Karpas-422 (cell line): Measurements from ENCODE around the gene MRPL54. TPM values are rescaled to one million over a fixed set of nuclear protein-coding genes. Genes with fewer than 3 reads are reported as not detected.

Source experiments
- DNase-seq: peaks from one replicate; pipeline ENCODE4 v3.0.0-alpha.2; 2015
- H2AFZ ChIP-seq: fragments of 200-600 bp; sonication (generic); 2 replicates; pipeline ENCODE4 v1.6.1; 2014; ENCODE audit warnings: antibody characterized with exemption, low read length, mixed read lengths
- H3K27ac ChIP-seq: fragments of 200-600 bp; sonication (generic); 2 replicates; pipeline ENCODE4 v1.5.1; 2014; ENCODE audit warnings: mild to moderate bottlenecking, low read length, moderate library complexity
- H3K27me3 ChIP-seq: fragments of 200-600 bp; sonication (generic); 2 replicates; pipeline ENCODE4 v1.6.1; 2014; ENCODE audit warnings: low read length, mixed read lengths
- H3K36me3 ChIP-seq: fragments of 200-600 bp; sonication (generic); 2 replicates; pipeline ENCODE4 v1.6.1; 2014; ENCODE audit warnings: low read length, mixed read lengths; ENCODE audit not compliant: insufficient read depth
- H3K4me1 ChIP-seq: fragments of 200-600 bp; sonication (generic); 2 replicates; pipeline ENCODE4 v1.6.1; 2014; ENCODE audit warnings: mild to moderate bottlenecking, low read length, mixed read lengths
- H3K4me2 ChIP-seq: fragments of 200-600 bp; sonication (generic); 2 replicates; pipeline ENCODE4 v1.6.1; 2014; ENCODE audit warnings: low read length, low read depth, mild to moderate bottlenecking; ENCODE audit not compliant: poor library complexity, severe bottlenecking
- H3K4me3 ChIP-seq: fragments of 200-600 bp; sonication (generic); 2 replicates; pipeline ENCODE4 v1.5.1; 2014; ENCODE audit warnings: mild to moderate bottlenecking, antibody characterized with exemption, low read length, mixed read lengths
- H3K79me2 ChIP-seq: fragments of 200-600 bp; sonication (generic); 2 replicates; pipeline ENCODE4 v1.6.1; 2014; ENCODE audit warnings: mild to moderate bottlenecking, low read length, mixed read lengths
- H3K9ac ChIP-seq: fragments of 200-600 bp; sonication (generic); 2 replicates; pipeline ENCODE4 v1.6.0; 2014; ENCODE audit warnings: low read length
- H3K9me2 ChIP-seq: fragments of 200-600 bp; sonication (generic), shearing (Covaris generic); replicated peaks from 2 replicates; pipeline ENCODE4 v1.6.0; 2014; ENCODE audit warnings: mild to moderate bottlenecking, low read length, moderate library complexity; ENCODE audit not compliant: insufficient read depth
- H3K9me3 ChIP-seq: fragments of 300-700, 200-600 bp; sonication (generic); 2 replicates; pipeline ENCODE4 v1.6.1; 2014; ENCODE audit warnings: low read length, mixed read lengths
- H4K20me1 ChIP-seq: fragments of 200-600 bp; sonication (generic); 2 replicates; pipeline ENCODE4 v1.6.1; 2014; ENCODE audit warnings: mild to moderate bottlenecking, antibody characterized with exemption, low read length, low read depth; ENCODE audit not compliant: insufficient read depth
- total RNA-seq: library from RNA; depleted of rRNA; stranded (reverse); fragments of >200 nt; shearing (Covaris generic); gene quantifications from 2 replicates; pipeline ENCODE4 v1.2.3, GENCODE V29; 2014; ENCODE audit warnings: low replicate concordance

Gene MRPL54
- total RNA-seq, 1 experiment from 2014 or later, result 44.2 TPM

DNA sequence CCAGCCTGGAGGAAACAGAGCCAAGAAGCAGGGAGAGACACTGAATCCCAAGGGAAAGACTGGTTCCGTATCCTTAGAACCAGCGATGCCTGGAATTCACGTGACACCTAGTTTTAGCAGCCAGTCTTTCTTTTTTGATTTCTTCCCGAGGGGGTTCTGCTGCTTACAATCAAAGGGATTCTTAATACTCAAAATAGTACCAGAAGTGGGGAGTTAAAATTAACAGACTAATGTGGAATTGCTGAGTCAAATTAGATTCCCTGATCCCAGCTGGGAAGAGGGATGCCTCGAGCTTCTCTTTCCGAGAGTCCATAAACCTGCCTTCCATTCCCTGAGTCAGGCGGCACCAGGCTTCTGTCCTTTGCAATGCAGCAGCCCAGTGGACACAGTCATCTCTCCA lies 28.5 kb downstream of the MRPL54 start:
- Histone ChIP-seq H3K9ac (no peak overlapping the region), H3K27ac (no peak overlapping the region), H3K4me1 (no peaks in the 10 kb centered on the region)

DNA sequence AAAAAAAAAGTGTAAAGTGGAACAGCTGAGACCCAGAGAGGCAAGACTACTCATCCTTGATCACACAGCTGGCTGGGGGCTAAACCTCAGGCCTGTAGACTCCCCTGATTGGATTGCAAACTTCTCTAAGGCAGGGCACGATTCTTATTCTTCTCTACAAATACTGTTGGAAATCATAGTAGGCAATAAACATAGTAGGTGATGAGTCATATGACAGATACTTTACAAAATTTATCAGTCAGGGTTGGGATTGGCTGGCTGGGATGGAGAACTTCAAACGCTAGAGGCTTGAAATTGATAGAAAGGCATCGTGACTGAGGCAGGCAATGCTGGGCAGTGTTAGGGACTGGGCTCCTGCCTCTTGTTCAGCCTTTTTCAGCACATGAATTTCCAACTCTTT lies 29.6 kb downstream of the MRPL54 start:
- H2AFZ ChIP-seq, result no peak overlapping the region
- no peak for DNase-seq
- no peaks in the 10 kb centered on the region for H3K79me2 ChIP-seq
- H3K4me1 ChIP-seq, result no peaks in the 10 kb centered on the region
- no peak overlapping the region for H3K4me2 ChIP-seq
- H3K9me3 ChIP-seq, result no peaks in the 10 kb centered on the region; the same call in 1 of the 2 replicates
- H3K27me3 ChIP-seq, result peaks cover 3% of the 10 kb centered on the region; the same call in 1 of the 2 replicates
- no peak overlapping the region for H3K9ac ChIP-seq
- H3K27ac ChIP-seq, result no peak overlapping the region
- no peaks in the 10 kb centered on the region for H3K9me2 ChIP-seq
- H3K4me3 ChIP-seq, result no peak overlapping the region
- H4K20me1 ChIP-seq, result no peaks in the 10 kb centered on the region
- H3K36me3 ChIP-seq, result no peaks in the 10 kb centered on the region

More for the DNA sequence above, 28.5 kb downstream of the MRPL54 start:
- no peak overlapping the region for H2AFZ ChIP-seq
- no peaks in the 10 kb centered on the region for H3K27me3 ChIP-seq
- H3K4me2 ChIP-seq, result no peak overlapping the region
- DNase-seq, result no peak
- H3K9me2 ChIP-seq, result no peaks in the 10 kb centered on the region
- H3K36me3 ChIP-seq, result no peaks in the 10 kb centered on the region
- no peaks in the 10 kb centered on the region for H3K79me2 ChIP-seq
- H3K4me3 ChIP-seq, result no peak overlapping the region
- H4K20me1 ChIP-seq, result no peaks in the 10 kb centered on the region
- no peaks in the 10 kb centered on the region for H3K9me3 ChIP-seq

DNA sequence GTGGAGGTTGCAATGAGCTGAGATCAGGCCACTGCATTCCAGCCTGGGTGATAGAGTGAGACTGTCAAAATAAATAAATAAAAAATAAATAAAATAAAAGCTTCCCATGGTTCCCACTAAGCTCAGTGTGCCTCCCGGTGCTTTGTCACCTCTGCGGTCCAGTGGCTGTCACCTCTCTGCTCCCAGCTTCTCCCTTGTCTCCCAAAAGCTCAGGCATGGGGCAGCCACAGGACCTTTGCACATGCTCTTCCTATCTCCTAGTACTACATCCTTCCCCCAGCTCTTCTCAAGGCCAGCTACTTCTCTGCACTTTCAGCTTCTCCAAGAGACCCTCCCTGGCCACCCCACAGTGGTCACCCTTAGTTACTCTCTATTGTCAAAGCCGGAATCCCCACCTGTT lies 31.3 kb downstream of the MRPL54 start:
- Histone ChIP-seq H3K4me3 (no peak overlapping the region), H4K20me1 (no peaks in the 10 kb centered on the region), H3K27me3 (peaks cover 3% of the 10 kb centered on the region; the same call in 1 of the 2 replicates), H3K27ac (no peak overlapping the region), H2AFZ (no peak overlapping the region), H3K79me2 (no peaks in the 10 kb centered on the region), H3K36me3 (no peaks in the 10 kb centered on the region), H3K4me1 (no peaks in the 10 kb centered on the region), H3K9ac (no peak overlapping the region), H3K9me3 (no peaks in the 10 kb centered on the region; the same call in 1 of the 2 replicates), H3K4me2 (no peak overlapping the region), H3K9me2 (no peaks in the 10 kb centered on the region)
- no peak for DNase-seq

DNA sequence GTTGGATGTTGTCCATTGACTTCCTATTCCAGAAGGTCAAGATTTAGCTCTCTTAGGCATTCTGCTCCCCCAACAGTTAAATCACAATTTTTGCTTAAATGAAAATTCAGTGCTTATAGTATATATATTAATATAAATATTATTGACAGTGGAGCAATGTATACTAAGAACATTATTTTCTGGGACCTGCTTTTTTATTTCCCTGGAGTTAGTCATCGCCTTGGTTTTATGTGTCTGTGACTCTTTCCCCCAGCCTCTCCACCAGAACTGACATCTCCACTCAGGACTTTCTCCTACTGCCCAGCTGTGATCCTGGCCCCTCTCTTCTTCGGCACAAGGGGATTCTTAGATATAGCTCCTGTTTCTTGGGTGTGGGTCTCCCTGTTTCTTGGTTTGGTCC lies 33.9 kb downstream of the MRPL54 start:
- no peak for DNase-seq
- no peaks in the 10 kb centered on the region for H3K36me3 ChIP-seq
- no peak overlapping the region for H3K9ac ChIP-seq
- peaks cover 3% of the 10 kb centered on the region; the same call in 1 of the 2 replicates for H3K27me3 ChIP-seq
- H3K9me3 ChIP-seq, result no peaks in the 10 kb centered on the region; the same call in 1 of the 2 replicates
- H4K20me1 ChIP-seq, result no peaks in the 10 kb centered on the region
- no peaks in the 10 kb centered on the region for H3K9me2 ChIP-seq
- no peak overlapping the region for H3K4me2 ChIP-seq
- no peaks in the 10 kb centered on the region for H3K79me2 ChIP-seq
- H2AFZ ChIP-seq, result no peak overlapping the region
- no peak overlapping the region for H3K27ac ChIP-seq
- no peak overlapping the region for H3K4me3 ChIP-seq
- H3K4me1 ChIP-seq, result no peaks in the 10 kb centered on the region

DNA sequence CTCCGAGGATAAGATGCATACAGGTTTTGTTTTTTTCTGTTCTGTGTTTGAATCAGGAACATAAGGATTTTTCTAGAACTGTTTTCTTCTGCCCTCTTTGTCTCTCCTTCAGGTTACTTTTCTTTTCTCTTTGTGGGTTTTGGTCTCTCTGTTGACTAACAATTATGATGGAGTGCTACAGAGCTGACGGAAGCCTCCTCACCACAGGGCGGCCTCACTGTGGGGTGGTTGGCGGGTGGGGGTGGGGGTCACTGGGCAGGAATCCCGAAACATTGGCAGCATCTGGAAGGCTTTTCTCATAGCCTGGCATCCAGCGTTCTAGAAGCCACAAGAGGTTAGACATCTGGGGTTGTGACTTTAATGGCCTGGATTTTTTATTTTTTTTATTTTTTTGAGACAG lies 35.7 kb downstream of the MRPL54 start:
- DNase-seq, result no peak
- Histone ChIP-seq H3K9ac (no peak overlapping the region), H3K9me2 (no peaks in the 10 kb centered on the region), H3K9me3 (no peaks in the 10 kb centered on the region; the same call in 1 of the 2 replicates), H4K20me1 (no peaks in the 10 kb centered on the region), H3K27ac (no peak overlapping the region), H2AFZ (no peak overlapping the region), H3K36me3 (no peaks in the 10 kb centered on the region), H3K4me2 (no peak overlapping the region), H3K4me1 (no peaks in the 10 kb centered on the region), H3K79me2 (no peaks in the 10 kb centered on the region), H3K27me3 (peaks cover 3% of the 10 kb centered on the region; the same call in 1 of the 2 replicates), H3K4me3 (no peak overlapping the region)

DNA sequence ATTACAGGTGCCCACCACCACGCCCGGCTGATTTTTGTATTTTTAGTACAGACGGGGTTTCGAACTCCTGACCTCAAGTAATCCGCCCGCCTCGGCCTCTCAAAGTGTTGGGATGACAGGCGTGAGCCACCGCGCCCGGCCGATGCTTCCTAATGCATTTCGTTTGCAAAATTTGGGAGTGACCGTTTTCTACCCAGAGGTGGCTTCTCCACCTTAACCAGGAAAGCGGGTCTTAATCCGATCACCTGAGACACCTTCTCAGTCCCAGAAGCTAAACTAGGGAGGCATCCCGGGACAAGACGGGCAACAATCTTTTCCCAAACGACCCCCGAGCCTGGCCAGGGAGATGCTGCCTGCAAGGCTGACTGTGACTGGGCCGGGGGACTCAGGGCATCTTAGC lies 38.5 kb downstream of the MRPL54 start:
- Histone ChIP-seq H2AFZ (no peak overlapping the region), H3K9me3 (no peaks in the 10 kb centered on the region; the same call in 1 of the 2 replicates), H3K4me1 (no peaks in the 10 kb centered on the region), H3K9me2 (no peaks in the 10 kb centered on the region), H3K36me3 (no peaks in the 10 kb centered on the region), H3K27me3 (peaks cover 3% of the 10 kb centered on the region; the same call in 1 of the 2 replicates), H3K9ac (no peak overlapping the region), H3K27ac (no peak overlapping the region), H3K79me2 (no peaks in the 10 kb centered on the region), H3K4me2 (no peak overlapping the region), H4K20me1 (no peaks in the 10 kb centered on the region; the same call in 1 of the 2 replicates), H3K4me3 (no peak overlapping the region)
- no peak for DNase-seq

DNA sequence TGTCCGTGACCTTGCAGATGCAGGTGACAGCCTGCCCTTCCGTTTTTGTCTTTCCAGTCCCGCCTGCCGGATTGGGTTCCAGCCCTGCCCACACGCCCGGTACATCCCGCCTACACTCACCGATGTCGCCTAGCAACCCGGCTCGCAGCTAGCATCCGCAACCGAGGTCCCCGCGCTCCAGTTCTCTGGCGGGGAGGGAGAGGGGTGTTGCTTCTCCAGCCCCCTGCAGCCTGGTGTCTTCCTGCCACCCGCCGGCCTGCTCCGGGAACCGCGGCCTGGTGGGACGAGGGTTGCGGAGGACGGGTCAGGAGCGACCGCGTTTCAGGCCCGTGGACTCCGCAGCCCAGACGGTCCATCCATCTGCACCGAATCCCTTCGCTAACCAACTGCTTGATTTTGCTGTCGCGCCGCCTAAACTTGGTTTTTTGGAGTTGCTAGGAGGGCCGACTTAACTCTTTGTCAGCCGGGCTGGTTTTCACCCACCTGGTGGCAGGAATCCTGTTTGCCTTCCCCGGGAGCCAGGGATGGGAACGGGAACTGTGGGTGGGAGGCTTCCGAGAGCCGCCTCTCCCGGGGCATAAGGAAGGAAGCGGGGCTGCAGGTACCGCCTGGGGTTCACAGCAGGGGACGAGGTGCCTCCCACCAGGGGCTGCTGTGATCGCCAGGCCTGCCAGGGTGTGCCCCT lies 39.1 kb downstream of the MRPL54 start:
- DNase-seq, result no peak
- Histone ChIP-seq H2AFZ (no peak overlapping the region), H3K9me2 (no peaks in the 10 kb centered on the region), H3K9me3 (no peaks in the 10 kb centered on the region; the same call in 1 of the 2 replicates), H3K4me1 (no peaks in the 10 kb centered on the region), H3K9ac (no peak overlapping the region), H3K27ac (no peak overlapping the region), H3K79me2 (no peaks in the 10 kb centered on the region), H3K36me3 (no peaks in the 10 kb centered on the region), H3K4me3 (no peak overlapping the region), H3K4me2 (no peak overlapping the region), H3K27me3 (peaks cover 3% of the 10 kb centered on the region; the same call in 1 of the 2 replicates), H4K20me1 (no peaks in the 10 kb centered on the region; the same call in 1 of the 2 replicates)

DNA sequence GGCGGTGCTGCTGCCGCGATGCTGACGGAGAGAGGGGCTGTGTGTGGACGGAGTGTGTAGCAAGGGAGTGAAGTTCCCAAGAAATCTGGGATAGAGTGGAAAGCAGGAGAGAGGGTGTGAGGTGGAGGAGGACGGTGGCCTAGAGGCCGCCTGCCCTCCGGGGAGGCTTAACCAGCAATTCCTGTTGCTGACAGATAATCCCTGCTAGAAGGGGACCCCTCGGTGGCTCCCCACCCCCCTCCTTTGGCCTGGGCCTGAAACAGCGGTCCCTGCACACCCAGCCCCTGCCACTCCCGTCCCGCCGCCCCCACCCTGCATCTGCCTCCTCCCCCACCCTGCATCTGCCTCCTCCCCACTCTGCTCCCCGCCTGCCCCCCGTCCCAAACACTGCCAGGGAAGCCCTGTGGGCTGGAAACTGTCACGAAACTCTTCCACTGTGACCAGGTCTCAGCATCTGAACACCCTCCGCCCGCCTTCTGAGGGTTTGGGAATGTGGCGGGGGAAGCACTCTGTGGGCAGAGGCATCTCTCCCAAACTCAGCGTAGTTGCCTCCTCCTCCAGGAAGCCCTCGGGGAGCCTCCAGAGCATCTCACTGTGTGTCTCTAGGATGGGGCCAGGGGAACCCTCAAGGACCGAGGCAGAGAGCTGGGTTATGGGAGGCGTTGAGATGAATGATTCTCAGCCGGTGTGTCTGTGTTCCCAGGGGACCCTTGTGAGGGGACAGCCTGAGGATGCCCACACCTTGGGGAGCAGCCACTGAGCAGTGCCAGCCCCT lies 40.8 kb downstream of the MRPL54 start:
- Histone ChIP-seq H4K20me1 (peaks cover 17% of the 10 kb centered on the region; the same call in 1 of the 2 replicates), H3K9ac (no peak overlapping the region), H3K9me2 (no peaks in the 10 kb centered on the region), H3K4me2 (no peak overlapping the region), H3K9me3 (no peaks in the 10 kb centered on the region), H3K27me3 (no peaks in the 10 kb centered on the region), H3K4me1 (no peaks in the 10 kb centered on the region), H3K27ac (no peak overlapping the region), H2AFZ (no peak overlapping the region), H3K4me3 (no peak overlapping the region), H3K36me3 (no peaks in the 10 kb centered on the region), H3K79me2 (no peaks in the 10 kb centered on the region)
- no peak for DNase-seq
